Erythroblast (primary cell): ENCODE data around the gene PKN3.
"Not testable (repeated sequence)": the region's sequence is repeated elsewhere in the genome, so short reads cannot be mapped to it uniquely, and the experiment has no call there.

ENCODE experiments used
- GATA1 ChIP-seq: IDR thresholded peaks from 2 replicates; pipeline ENCODE4 v1.6.1; 2011; ENCODE audit warnings: low read depth, mild to moderate bottlenecking, control low read depth, low read length, moderate library complexity
- POLR2A ChIP-seq: IDR thresholded peaks from 2 replicates; pipeline ENCODE4 v1.6.1; 2011; ENCODE audit warnings: mild to moderate bottlenecking, low read length

DNA sequence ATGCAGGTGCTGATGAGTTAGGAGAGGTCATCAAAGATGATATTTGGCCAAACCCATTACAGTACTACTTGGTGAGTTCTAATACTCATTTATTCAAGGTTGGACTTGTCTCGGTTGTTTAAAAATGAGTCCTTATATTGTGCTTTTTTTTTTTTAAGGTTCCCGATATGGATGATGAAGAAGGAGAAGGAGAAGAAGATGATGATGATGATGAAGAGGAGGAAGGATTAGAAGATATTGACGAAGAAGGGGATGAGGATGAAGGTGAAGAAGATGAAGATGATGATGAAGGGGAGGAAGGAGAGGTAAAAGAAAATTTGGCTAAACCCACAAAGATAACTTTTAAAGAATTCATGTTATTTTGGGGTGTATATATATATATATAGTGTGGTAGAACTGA, 8.6 kb upstream of the PKN3 start:
- TF ChIP-seq GATA1, POLR2A: not testable (repeated sequence)
